Neural cell (in vitro differentiated cells): ENCODE results near the gene POU3F2. TPM values are rescaled to one million over a fixed set of nuclear protein-coding genes. Genes with fewer than 3 reads are reported as not detected.
A peak's percentile ranks its signal among the peaks of the same experiment; 100 is the strongest.

Experiments
- H2AFZ ChIP-seq: fragments of 200-600, 300-800 bp; sonication (generic), shearing (Covaris generic); 2 replicates; pipeline ENCODE4 v1.6.0; 2014; ENCODE audit warnings: low read depth, mild to moderate bottlenecking, antibody characterized with exemption, low read length, moderate library complexity
- H3F3A ChIP-seq: fragments of 200-600 bp; shearing (Covaris generic); 2 replicates; pipeline ENCODE4 v1.6.1; 2016; ENCODE audit warnings: mild to moderate bottlenecking, moderate library complexity, mixed read lengths, antibody characterized with exemption, low read length; ENCODE audit not compliant: insufficient read depth, poor library complexity, severe bottlenecking
- H3K27ac ChIP-seq: fragments of 200-600, 300-800 bp; sonication (generic), shearing (Covaris generic); 2 replicates; pipeline ENCODE4 v1.5.1; 2014; ENCODE audit warnings: mild to moderate bottlenecking, low read length, moderate library complexity
- H3K27me3 ChIP-seq: fragments of 300-800, 200-600 bp; sonication (generic), shearing (Covaris generic); 2 replicates; pipeline ENCODE4 v1.6.0; 2014; ENCODE audit warnings: mild to moderate bottlenecking, low read depth, low read length, moderate library complexity; ENCODE audit not compliant: insufficient read depth
- H3K36me3 ChIP-seq: fragments of 300-800, 200-600 bp; sonication (generic), shearing (Covaris generic); 2 replicates; pipeline ENCODE4 v1.5.1; 2014; ENCODE audit warnings: mild to moderate bottlenecking, antibody characterized with exemption, low read length, moderate library complexity; ENCODE audit not compliant: insufficient read depth
- H3K4me2 ChIP-seq: fragments of 300-800, 200-600 bp; sonication (generic), shearing (Covaris generic); 2 replicates; pipeline ENCODE4 v1.6.0; 2014; ENCODE audit warnings: mild to moderate bottlenecking, low read length
- H3K4me3 ChIP-seq: fragments of 300-800, 200-600 bp; sonication (generic), shearing (Covaris generic); 2 replicates; pipeline ENCODE4 v1.5.1; 2014; ENCODE audit warnings: mild to moderate bottlenecking, low read length, moderate library complexity
- H3K79me2 ChIP-seq: fragments of 200-600 bp; shearing (Covaris generic); replicated peaks from 2 replicates; pipeline ENCODE4 v1.6.0; 2014; ENCODE audit warnings: mild to moderate bottlenecking, low read length, moderate library complexity; ENCODE audit not compliant: insufficient read depth
- H3K9ac ChIP-seq: fragments of 300-800, 200-600 bp; sonication (generic), shearing (Covaris generic); 2 replicates; pipeline ENCODE4 v1.6.1; 2016; ENCODE audit warnings: mild to moderate bottlenecking, low read length, mixed read lengths
- H3K9me2 ChIP-seq: fragments of 200-600 bp; shearing (Covaris generic); 2 replicates; pipeline ENCODE4 v1.6.1; 2016; ENCODE audit warnings: mild to moderate bottlenecking, low read length, mixed read lengths; ENCODE audit not compliant: insufficient read depth
- H3K9me3 ChIP-seq: fragments of 200-600, 300-800 bp; sonication (generic), shearing (Covaris generic); 2 replicates; pipeline ENCODE4 v1.6.1; 2016; ENCODE audit warnings: mild to moderate bottlenecking, mixed run types, low read length, moderate library complexity, mixed read lengths
- H4K20me1 ChIP-seq: fragments of 200-600 bp; shearing (Covaris generic); 2 replicates; pipeline ENCODE4 v1.6.1; 2016; ENCODE audit warnings: mild to moderate bottlenecking, mixed run types; ENCODE audit not compliant: insufficient read depth
- EP300 ChIP-seq: fragments of 450-650 bp; conservative IDR thresholded peaks from 2 replicates; pipeline ENCODE4 v1.6.1; 2014; ENCODE audit warnings: antibody characterized with exemption, mild to moderate bottlenecking, moderate library complexity; ENCODE audit not compliant: poor library complexity, severe bottlenecking
- EZH2 ChIP-seq: fragments of 200-600, 300-800 bp; shearing (Covaris generic), sonication (generic); IDR thresholded peaks from 2 replicates; pipeline ENCODE4 v1.6.1; 2014; ENCODE audit warnings: antibody characterized with exemption, low read length, borderline replicate concordance, mild to moderate bottlenecking; ENCODE audit not compliant: insufficient read depth, poor library complexity, severe bottlenecking
- MXI1 ChIP-seq: fragments of 450-650 bp; conservative IDR thresholded peaks from 2 replicates; pipeline ENCODE4 v1.6.1; 2014; ENCODE audit warnings: antibody characterized with exemption, mild to moderate bottlenecking; ENCODE audit not compliant: poor library complexity, severe bottlenecking
- POLR2AphosphoS5 ChIP-seq: IDR thresholded peaks from 2 replicates; pipeline ENCODE4 v1.6.1; 2012
- RAD21 ChIP-seq: fragments of 450-650 bp; conservative IDR thresholded peaks from 2 replicates; pipeline ENCODE4 v1.6.1; 2014; ENCODE audit warnings: antibody characterized with exemption, mild to moderate bottlenecking, moderate library complexity
- SMC3 ChIP-seq: fragments of 450-650 bp; conservative IDR thresholded peaks from 2 replicates; pipeline ENCODE4 v1.6.1; 2014; ENCODE audit warnings: antibody characterized with exemption, mild to moderate bottlenecking, moderate library complexity; ENCODE audit not compliant: poor library complexity
- TAF1 ChIP-seq: IDR thresholded peaks from 2 replicates; pipeline ENCODE4 v1.6.1; 2012; ENCODE audit warnings: low read depth
- polyA minus RNA-seq: library from RNA; depleted of rRNA, polyadenylated mRNA; stranded (reverse); fragments of >200 nt; gene quantifications from 2 replicates; pipeline ENCODE4 v1.2.3, GENCODE V29; 2014
- polyA plus RNA-seq: library from polyadenylated mRNA; depleted of rRNA; stranded (reverse); fragments of >200 nt; gene quantifications from 2 replicates; pipeline ENCODE4 v1.2.3, GENCODE V29; 2014
- TF ChIP-seq, protein P1 (sequence below): IDR thresholded peaks from 2 replicates; pipeline ENCODE4 v1.6.1; 2012; ENCODE audit warnings: borderline replicate concordance
- TF ChIP-seq, protein P2 (sequence below): fragments of 450-650 bp; IDR thresholded peaks from 2 replicates; pipeline ENCODE4 v1.5.1; 2014; ENCODE audit warnings: antibody characterized with exemption, mild to moderate bottlenecking, moderate library complexity; ENCODE audit not compliant: poor library complexity, severe bottlenecking

The POU3F2 gene
- polyA plus RNA-seq: 35.3 and 35.7 TPM in 2 replicates
- 111 and 124 TPM in 2 replicates for polyA minus RNA-seq

DNA sequence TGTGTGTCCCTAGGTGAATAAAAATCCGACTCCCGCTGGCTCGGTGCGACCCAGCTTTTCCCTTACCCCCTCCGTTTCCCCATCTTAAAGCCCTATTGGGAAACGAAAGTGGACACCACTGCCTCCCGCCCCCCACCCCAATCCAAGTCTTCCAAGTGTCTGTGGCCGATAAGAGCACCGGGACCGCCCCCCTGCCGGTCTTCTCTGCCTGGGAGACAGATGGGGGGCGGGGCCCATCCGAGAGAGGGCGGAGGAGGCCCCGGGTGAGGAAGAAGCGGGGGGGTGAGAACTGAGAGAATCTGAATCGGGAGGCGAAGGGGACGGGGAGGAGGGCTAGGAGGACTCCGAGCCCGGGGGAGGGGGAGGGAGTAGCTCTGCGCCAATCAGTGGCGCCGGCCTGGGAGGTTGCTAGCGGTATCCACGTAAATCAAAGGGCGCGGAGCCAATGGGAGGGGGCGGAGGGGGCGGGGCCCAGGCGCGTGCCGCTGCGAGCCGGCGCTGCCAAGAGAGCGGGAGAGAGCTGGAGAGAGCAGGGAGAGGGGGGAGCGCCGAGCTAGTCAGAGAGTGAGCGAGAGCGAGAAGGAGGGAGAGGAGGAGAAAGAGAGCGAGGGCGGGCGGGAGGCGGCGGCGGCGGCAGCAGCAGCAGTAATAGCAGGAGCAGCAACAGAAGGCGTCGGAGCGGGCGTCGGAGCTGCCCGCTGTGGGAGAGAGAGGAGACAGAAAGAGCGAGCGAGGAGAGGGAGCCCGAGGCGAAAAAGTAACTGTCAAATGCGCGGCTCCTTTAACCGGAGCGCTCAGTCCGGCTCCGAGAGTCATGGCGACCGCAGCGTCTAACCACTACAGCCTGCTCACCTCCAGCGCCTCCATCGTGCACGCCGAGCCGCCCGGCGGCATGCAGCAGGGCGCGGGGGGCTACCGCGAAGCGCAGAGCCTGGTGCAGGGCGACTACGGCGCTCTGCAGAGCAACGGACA, at the start of gene POU3F2:
TSS of gene POU3F2 (plus strand) at position 515 of the 972 bp plus-strand sequence. CDS start at position 815, 300 bp downstream.
- Histone ChIP-seq H3K9me2 (no peaks in the 10 kb centered on the region), H3K36me3 (no peaks in the 10 kb centered on the region), H4K20me1 (peaks cover 14% of the 10 kb centered on the region), H3K27me3 (peaks cover 35% of the 10 kb centered on the region), H3K27ac (peak within 1 kb of the TSS; percentile 91), H3K79me2 (peaks cover 41% of the 10 kb centered on the region), H2AFZ (peak within 1 kb of the TSS; percentile 15), H3K9ac (peak within 1 kb of the TSS; percentile 95), H3K4me2 (peak within 1 kb of the TSS; percentile 86), H3F3A (peaks cover 12% of the 10 kb centered on the region), H3K9me3 (no peaks in the 10 kb centered on the region), H3K4me3 (peak within 1 kb of the TSS; percentile 91)
- peak; percentile 97 for TF ChIP-seq TAF1
- TF ChIP-seq EZH2: no peak
- TF ChIP-seq RAD21: peak; percentile 50
- TF ChIP-seq POLR2AphosphoS5: peak; percentile 97
- no peak for TF ChIP-seq EP300
- peak; percentile 46 for TF ChIP-seq SMC3
- TF ChIP-seq, protein P1, sequence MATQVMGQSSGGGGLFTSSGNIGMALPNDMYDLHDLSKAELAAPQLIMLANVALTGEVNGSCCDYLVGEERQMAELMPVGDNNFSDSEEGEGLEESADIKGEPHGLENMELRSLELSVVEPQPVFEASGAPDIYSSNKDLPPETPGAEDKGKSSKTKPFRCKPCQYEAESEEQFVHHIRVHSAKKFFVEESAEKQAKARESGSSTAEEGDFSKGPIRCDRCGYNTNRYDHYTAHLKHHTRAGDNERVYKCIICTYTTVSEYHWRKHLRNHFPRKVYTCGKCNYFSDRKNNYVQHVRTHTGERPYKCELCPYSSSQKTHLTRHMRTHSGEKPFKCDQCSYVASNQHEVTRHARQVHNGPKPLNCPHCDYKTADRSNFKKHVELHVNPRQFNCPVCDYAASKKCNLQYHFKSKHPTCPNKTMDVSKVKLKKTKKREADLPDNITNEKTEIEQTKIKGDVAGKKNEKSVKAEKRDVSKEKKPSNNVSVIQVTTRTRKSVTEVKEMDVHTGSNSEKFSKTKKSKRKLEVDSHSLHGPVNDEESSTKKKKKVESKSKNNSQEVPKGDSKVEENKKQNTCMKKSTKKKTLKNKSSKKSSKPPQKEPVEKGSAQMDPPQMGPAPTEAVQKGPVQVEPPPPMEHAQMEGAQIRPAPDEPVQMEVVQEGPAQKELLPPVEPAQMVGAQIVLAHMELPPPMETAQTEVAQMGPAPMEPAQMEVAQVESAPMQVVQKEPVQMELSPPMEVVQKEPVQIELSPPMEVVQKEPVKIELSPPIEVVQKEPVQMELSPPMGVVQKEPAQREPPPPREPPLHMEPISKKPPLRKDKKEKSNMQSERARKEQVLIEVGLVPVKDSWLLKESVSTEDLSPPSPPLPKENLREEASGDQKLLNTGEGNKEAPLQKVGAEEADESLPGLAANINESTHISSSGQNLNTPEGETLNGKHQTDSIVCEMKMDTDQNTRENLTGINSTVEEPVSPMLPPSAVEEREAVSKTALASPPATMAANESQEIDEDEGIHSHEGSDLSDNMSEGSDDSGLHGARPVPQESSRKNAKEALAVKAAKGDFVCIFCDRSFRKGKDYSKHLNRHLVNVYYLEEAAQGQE: peak; percentile 91
- TF ChIP-seq, protein P2, sequence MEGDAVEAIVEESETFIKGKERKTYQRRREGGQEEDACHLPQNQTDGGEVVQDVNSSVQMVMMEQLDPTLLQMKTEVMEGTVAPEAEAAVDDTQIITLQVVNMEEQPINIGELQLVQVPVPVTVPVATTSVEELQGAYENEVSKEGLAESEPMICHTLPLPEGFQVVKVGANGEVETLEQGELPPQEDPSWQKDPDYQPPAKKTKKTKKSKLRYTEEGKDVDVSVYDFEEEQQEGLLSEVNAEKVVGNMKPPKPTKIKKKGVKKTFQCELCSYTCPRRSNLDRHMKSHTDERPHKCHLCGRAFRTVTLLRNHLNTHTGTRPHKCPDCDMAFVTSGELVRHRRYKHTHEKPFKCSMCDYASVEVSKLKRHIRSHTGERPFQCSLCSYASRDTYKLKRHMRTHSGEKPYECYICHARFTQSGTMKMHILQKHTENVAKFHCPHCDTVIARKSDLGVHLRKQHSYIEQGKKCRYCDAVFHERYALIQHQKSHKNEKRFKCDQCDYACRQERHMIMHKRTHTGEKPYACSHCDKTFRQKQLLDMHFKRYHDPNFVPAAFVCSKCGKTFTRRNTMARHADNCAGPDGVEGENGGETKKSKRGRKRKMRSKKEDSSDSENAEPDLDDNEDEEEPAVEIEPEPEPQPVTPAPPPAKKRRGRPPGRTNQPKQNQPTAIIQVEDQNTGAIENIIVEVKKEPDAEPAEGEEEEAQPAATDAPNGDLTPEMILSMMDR: no peak
- TF ChIP-seq MXI1: peak; percentile 59

GRCh38 chr6:98787435-98787834, 46.9 kb upstream of the POU3F2 start:
- Histone ChIP-seq H3K4me2 (no peak overlapping the region), H3F3A (no peaks in the 10 kb centered on the region), H3K27me3 (no peaks in the 10 kb centered on the region), H2AFZ (no peak overlapping the region), H4K20me1 (no peaks in the 10 kb centered on the region), H3K27ac (no peak overlapping the region), H3K4me3 (no peak overlapping the region), H3K9ac (no peak overlapping the region), H3K9me3 (no peaks in the 10 kb centered on the region), H3K79me2 (no peaks in the 10 kb centered on the region), H3K9me2 (no peaks in the 10 kb centered on the region), H3K36me3 (no peaks in the 10 kb centered on the region)
- TF ChIP-seq, protein P2: no peak
- TF ChIP-seq SMC3 (no peak), POLR2AphosphoS5 (no peak), RAD21 (no peak), EZH2 (no peak), MXI1 (no peak), EP300 (no peak), TAF1 (no peak)
- TF ChIP-seq, protein P1: no peak
